ENCODE data around the gene ARHGEF28. TPM values are rescaled to one million over a fixed set of nuclear protein-coding genes. Genes with fewer than 3 reads are reported as not detected.

The ARHGEF28 gene
- total RNA-seq, 4 donors from 2014 or later: 9.8 to 18.7 (median 18.6) TPM

- Histone ChIP-seq H3K9me3 (no peaks in the 10 kb centered on the region), H3K36me3 (no peaks in the 10 kb centered on the region), H3K27me3 (no peaks in the 10 kb centered on the region), H3K4me1 (no peaks in the 10 kb centered on the region), H3K27ac (no peak overlapping the region), H3K4me3 (no peak overlapping the region)
- TF ChIP-seq CTCF (IDR thresholded peaks at IDR 0.05): no peak
- TF ChIP-seq POLR2A (IDR thresholded peaks at IDR 0.05): no peak
- intact Hi-C loops (cut with DNase I; ENCODE audit: low total_unique reads) (no loop called here), in situ Hi-C loops (cut with MboI; ENCODE audit: low pct_ligation_motif_present in 1 of 4, low pct_unique_long_range_greater_than_20kb in 1 of 4, low sequenced_read_pairs in 3 of 4) (no loop called here)
- 93% methylated on average over 5 of the region's 5 CpGs; no CpG with 5 or more reads in 1 of the 2 donors for WGBS, 2 donors (ENCODE audit: low coverage in 1 of 2)
- DNase-seq: no peak
These were observed 81.0 kb downstream of the ARHGEF28 start for GRCh38 chr5:73706963-73707362.

- Histone ChIP-seq H3K4me3 (no peak overlapping the region), H3K36me3 (no peaks in the 10 kb centered on the region), H3K9me3 (no peaks in the 10 kb centered on the region), H3K27me3 (no peaks in the 10 kb centered on the region), H3K4me1 (no peaks in the 10 kb centered on the region), H3K27ac (no peak overlapping the region)
- intact Hi-C loops (cut with DNase I; ENCODE audit: low total_unique reads) (no loop called here), in situ Hi-C loops (cut with MboI; ENCODE audit: low pct_ligation_motif_present in 1 of 4, low pct_unique_long_range_greater_than_20kb in 1 of 4, low sequenced_read_pairs in 3 of 4) (no loop called here)
- no peak for DNase-seq
- 80 to 92% methylated on average over 1 to 5 of the region's 5 CpGs for WGBS, 2 donors (ENCODE audit: low coverage in 1 of 2)
- TF ChIP-seq POLR2A (IDR thresholded peaks at IDR 0.05): no peak
- no peak for TF ChIP-seq EP300 (IDR thresholded peaks at IDR 0.05; ENCODE audit: low read depth)
- TF ChIP-seq CTCF (IDR thresholded peaks at IDR 0.05): no peak
- TF ChIP-seq POLR2AphosphoS5 (IDR thresholded peaks at IDR 0.05): no peak
These were observed 83.6 kb downstream of the ARHGEF28 start for GRCh38 chr5:73709536-73710129.

DNA sequence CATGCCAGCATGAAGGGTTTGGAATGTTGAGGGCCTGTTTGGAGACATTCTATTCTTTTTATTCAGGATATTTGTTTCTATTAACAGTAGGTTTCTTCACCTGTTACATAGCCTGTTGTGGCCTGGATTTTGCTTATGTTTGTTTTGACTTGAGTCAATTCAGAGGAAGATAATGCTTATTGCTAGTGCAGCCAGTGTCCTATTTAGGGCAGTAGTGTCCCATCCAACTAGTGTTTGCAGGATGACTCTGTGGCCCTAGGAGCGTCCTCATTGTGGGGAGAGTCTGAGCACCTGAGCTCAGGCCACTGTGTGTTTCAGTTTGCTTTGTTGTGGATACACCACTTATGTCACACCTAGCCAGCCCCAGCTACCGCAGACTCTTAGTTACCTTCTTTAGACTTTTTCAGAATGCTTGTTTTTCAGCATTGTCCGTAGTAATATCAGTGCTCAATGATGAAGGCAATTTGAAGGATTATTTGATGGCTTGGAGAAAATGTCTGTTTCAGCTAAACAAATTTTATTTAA is 90.3 kb downstream of the ARHGEF28 start:
- WGBS, 2 donors (ENCODE audit: low coverage in 1 of 2): 88 to 96% methylated on average over 3 of the region's 3 CpGs
- no peaks in the 10 kb centered on the region for H3K4me1 ChIP-seq
- no peak overlapping the region for H3K27ac ChIP-seq
- no peak for TF ChIP-seq CTCF (IDR thresholded peaks at IDR 0.05)
- TF ChIP-seq POLR2AphosphoS5 (IDR thresholded peaks at IDR 0.05): no peak
- TF ChIP-seq POLR2A (IDR thresholded peaks at IDR 0.05): no peak
- TF ChIP-seq EP300 (IDR thresholded peaks at IDR 0.05; ENCODE audit: low read depth): no peak
- in situ Hi-C loops (cut with MboI; ENCODE audit: low pct_ligation_motif_present in 1 of 4, low pct_unique_long_range_greater_than_20kb in 1 of 4, low sequenced_read_pairs in 3 of 4): no loop called here
- DNase-seq: no peak
- H3K9me3 ChIP-seq: no peaks in the 10 kb centered on the region
- H3K27me3 ChIP-seq: no peaks in the 10 kb centered on the region
- H3K4me3 ChIP-seq: no peak overlapping the region
- intact Hi-C loops (cut with DNase I; ENCODE audit: low total_unique reads): no loop called here
- H3K36me3 ChIP-seq: no peaks in the 10 kb centered on the region

GRCh38 chr5:73718762-73719161 is 92.8 kb downstream of the ARHGEF28 start:
- 92 to 93% methylated on average over 2 to 3 of the region's 3 CpGs for WGBS, 2 donors (ENCODE audit: low coverage in 1 of 2)
- intact Hi-C loops (cut with DNase I; ENCODE audit: low total_unique reads): no loop called here
- Histone ChIP-seq H3K36me3 (no peaks in the 10 kb centered on the region), H3K27me3 (no peaks in the 10 kb centered on the region), H3K4me1 (no peaks in the 10 kb centered on the region), H3K9me3 (no peaks in the 10 kb centered on the region), H3K4me3 (no peak overlapping the region), H3K27ac (no peak overlapping the region)
- no peak for DNase-seq
- TF ChIP-seq POLR2A (IDR thresholded peaks at IDR 0.05) (no peak), EP300 (IDR thresholded peaks at IDR 0.05; ENCODE audit: low read depth) (no peak), CTCF (IDR thresholded peaks at IDR 0.05) (no peak), POLR2AphosphoS5 (IDR thresholded peaks at IDR 0.05) (no peak)
- in situ Hi-C loops (cut with MboI; ENCODE audit: low pct_ligation_motif_present in 1 of 4, low pct_unique_long_range_greater_than_20kb in 1 of 4, low sequenced_read_pairs in 3 of 4): no loop called here
